HG02885 (cell line): ENCODE measurements around the gene SEBOX.

Source experiments
- ATAC-seq: cut with Tn5 transposase; IDR thresholded peaks from one replicate; pipeline ENCODE4 v1.9.1; 2021; ENCODE audit warnings: mild to moderate bottlenecking; ENCODE audit not compliant: unreplicated experiment, poor library complexity

The SEBOX gene, protein sequence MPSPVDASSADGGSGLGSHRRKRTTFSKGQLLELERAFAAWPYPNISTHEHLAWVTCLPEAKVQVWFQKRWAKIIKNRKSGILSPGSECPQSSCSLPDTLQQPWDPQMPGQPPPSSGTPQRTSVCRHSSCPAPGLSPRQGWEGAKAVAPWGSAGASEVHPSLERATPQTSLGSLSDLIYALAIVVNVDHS

GRCh38 chr17:28364665-28365363 is at the start of gene SEBOX:
SEBOX (minus strand) TSS chr17:28365199; CDS start chr17:28365151, 48 bp downstream.
- ATAC-seq = no peak

DNA sequence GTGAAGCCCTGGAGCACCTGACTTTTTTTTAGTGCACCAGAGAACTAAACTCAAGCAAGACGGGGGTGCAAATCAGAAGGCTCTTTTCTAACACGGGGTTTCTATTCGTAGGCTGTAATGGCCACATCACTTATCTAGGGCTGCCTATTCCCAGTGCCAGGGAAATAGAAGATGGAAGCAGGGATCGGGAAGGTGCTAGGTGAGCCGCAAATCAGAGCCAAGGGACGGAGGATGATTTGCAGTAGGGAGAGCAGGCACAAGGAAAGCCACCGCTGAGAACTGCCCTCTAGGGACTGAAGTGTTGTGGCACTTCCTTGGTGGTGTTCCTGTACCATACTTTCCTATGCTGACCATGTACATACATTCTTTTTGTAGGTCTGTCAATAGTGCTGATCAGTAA is 48.8 kb upstream of the SEBOX start:
- no peak for ATAC-seq

GRCh38 chr17:28412099-28412498 is 47.1 kb upstream of the SEBOX start:
- ATAC-seq = no peak

- no peak for ATAC-seq
Measured at GRCh38 chr17:28407974-28408306, 42.9 kb upstream of the SEBOX start.

DNA sequence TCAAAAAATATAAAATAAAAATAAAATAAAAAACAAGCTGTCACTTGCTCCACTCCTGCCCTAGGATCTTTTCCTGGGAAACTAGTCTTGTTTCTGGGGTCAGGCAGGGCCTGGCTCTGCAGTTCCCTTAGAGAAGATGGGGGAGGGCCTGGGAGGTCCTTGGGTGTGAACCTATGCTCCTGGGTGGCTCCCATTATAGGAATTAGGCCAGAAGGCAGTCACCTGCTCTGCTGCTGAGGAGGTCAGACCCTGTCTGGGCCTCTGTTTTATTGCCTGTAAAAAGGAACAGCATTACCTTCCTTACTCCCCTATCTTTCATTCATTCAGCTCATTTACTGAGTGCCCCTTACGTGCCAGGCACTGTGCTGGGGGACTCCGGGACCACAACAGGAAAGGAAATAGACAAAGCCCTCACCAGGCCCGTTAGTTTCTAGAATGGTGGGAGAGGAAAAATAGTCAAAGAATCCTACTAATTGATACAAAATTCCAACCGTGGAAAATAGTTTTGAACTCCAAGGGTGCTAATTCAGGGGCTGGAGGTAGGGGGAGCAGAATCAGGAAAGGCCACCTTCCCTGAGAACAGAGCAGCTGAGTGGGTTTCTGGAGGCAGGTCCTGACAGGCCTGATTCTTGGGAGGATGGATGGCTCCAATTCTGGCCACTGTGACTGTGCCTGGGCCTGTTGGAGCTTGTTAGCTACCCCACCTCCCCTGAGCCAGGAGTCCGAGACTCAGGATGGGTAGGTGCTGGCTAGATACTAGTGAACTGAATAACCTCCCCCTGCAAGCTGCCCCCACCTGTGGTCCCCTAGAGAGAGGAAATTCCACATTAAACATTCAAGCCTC is 42.4 kb upstream of the SEBOX start:
- no peak for ATAC-seq

DNA sequence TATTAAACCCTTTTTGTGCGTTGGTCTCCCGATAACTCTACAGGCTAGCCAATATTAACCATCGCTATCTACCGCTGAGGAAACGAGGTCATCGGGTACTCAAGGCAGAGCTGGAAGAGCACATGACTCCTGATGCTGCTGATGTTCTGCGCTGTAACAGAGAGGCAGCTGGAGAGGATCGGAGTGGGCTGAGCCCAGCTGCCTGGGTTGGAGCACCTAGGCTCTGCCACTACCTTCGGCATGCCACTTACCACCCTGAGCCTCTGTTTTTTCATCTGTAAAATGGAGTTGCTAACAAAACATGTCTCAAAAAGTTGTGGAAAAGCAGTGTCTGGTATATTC is 41.4 kb upstream of the SEBOX start:
- peak; percentile 11 for ATAC-seq

DNA sequence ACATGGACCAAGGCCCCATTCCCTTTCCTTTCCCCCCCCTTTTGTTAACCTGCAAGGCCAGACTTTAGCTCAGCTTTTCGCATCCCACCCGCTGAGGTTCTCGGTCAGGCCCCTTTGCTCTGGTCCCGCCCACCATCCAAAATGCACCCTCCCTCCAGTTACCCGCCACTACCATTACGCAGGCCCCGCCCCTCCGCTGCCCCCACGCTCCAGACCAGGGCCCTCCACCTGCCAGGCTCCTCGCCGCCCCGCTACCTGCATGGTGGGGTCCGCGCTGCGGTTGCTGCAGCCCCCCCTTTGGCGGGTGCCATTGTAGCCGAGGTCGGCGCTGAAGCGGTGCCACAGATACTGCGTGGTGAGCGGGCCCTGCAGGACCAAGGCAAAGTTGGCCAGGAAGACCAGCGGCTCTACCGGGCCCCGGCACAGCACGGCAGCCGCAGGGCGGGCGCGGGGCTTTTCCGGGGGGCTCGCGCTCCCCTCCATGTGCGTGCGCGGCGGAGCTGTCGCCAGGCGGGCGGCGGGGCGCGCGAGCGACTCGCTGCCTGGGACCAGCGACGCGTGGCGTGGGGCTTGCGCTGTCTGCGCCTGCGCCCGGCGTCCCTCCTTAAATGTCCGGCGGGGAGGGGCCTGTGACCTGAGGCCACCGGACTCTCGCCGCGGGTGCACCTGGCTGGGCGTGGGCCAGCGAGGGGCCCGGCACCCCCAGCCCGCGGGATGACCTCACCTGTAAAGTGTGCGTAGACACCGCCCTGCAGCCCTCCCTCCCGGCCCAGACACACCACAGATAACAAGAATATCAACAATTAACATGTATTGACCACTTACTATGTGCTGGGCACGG is 40.9 kb upstream of the SEBOX start, which contains the start of gene SLC46A1:
Gene SLC46A1, minus strand, starts transcription at position 581 of the 841 bp plus-strand sequence. Its CDS starts 98 bp downstream, at position 483.
- peak; percentile 80 for ATAC-seq

DNA sequence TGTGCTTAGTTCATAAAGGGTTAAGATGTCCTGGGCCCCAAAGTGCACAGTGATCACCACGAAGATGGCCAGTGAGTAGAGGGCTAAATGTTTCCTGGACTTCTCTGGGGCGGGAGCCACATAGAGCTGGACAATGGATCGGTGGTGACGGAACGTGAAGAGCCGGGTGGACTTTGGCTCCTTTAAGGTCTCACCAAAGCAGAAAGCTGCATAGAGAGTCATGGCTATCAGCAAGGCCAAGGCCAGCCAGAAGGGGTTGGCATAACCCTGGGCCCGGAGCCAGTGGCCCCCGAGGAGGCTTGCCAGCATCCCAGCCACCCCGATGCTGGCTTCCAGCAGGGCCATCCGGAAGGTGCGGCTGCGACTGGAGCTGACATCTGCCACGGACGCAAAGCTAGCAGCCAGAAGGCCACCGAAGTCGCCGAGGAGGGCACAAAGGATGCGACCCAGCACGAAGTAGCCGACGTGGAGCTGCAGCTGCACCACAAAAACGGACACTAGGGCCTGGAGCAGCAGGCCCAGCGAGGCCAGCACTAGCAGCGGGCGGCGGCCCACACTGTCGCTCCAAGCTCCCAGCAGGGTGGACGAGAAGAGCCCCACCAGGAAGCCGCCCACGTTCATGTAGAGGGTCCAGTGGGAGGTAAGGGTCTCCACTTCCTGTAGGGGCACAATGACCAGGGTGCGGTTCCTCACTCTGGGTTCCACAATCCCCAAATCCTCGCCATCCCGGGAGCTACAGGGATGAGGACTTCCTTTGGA is 40.0 kb upstream of the SEBOX start:
- no peak for ATAC-seq

DNA sequence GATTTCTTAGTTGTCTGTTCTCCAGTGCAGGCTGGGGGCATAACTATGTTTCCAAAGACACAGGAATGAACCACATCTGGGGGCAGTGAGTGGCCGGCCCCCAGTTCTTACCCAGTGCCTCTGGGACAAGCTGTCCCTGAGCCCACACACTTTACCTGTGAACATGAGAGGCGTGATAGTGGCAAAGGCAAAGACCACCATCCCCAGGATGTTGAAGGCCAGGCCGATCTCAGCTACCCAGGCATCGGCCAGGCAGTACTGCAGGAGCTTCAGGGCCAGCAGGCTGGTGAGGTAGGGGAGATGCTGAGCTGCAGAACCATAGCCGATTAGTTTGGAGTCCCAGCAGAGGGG is 39.4 kb upstream of the SEBOX start:
- no peak for ATAC-seq

GRCh38 chr17:28404007-28404406 is 39.0 kb upstream of the SEBOX start:
- no peak for ATAC-seq

DNA sequence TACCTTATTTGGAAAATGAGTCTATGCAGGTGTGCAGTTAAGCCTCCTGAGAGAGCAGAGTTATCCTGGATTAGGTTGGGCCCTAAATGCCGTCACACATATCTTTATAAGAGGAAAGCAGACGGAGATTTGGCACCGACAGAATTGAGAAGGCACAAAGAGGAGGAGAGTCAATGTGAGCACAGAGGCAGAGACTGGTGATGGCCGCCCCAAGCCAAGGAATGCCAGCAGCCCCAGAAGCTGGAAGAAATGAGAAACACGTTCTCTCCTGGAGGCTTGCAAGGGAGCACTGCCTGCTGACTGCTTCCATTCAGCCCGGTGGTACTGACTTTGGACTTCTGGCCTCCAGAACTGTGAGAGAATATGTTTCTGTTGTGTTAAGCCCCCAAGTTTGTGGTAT is 37.8 kb upstream of the SEBOX start:
- no peak for ATAC-seq

DNA sequence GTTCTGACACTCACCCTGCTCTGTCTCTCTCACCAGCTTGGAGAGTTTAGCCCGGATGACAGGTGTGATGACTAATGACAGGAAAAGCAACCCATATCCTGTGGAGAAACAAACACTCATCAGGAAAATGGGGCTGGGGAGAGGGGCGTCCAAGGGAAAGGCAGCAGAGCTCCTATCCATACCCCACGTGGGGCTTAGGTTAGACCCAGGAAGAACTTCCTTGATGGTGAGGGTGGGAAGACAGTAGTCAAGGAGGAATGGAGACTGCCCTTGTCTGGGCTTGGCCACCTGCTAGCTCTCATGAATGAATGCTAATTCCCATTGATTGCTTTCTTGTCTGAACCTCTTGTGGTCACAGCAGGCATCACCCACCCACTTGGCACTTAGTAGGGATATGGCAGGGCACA is 37.2 kb upstream of the SEBOX start:
- no peak for ATAC-seq

DNA sequence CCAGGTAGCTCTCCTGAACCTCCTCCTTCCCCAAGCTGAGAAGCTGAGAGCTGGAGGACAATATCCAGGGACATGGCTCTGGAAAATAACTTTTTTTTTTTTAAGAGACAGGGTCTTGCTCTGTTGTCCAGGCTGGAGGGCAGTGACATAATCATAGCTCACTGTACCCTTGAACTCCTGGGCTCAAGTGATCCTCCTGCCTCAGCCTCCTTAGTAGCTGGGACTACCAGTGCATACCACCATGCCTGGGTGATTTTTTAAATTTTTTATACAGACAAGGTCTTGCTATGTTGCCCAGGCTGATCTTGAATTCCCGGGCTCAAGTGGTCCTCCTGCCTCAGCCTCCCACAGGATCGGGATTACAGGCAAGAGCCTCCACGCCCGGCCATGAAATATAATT is 34.8 kb upstream of the SEBOX start:
- ATAC-seq = no peak

DNA sequence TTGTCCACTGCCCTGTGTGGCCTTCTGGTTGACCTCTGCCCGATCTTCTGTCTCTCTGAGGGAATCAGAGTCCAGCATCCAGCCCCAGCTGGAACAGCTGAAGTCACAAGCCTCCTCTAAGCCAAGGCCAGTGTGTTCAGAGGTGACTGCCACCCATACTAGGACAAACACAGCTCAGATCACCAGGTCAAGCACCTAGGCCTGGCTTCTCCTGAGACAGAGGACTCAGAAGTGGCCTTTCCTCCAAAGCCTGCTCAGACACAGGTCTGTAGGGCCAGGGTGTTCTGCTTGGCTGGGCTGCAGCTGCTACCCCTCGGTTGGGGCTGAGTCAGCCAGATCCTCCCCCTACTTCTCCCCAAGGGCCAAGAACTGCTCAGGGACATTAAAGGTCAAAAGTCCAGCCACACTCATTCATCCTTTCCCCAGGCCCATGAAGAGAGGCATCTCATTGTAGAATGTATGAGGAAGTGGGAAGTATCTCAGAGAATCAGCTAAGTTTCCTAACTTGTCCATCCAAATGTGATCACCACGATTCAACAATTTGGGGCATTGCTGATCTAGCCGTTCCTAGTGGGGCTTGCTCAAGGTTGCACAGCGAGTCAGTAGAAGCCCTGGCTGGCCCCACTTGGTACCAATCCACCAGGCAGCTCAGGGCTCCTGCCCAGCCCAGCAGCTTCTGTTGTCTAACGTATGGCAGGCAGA is 33.4 kb upstream of the SEBOX start:
- ATAC-seq = no peak

DNA sequence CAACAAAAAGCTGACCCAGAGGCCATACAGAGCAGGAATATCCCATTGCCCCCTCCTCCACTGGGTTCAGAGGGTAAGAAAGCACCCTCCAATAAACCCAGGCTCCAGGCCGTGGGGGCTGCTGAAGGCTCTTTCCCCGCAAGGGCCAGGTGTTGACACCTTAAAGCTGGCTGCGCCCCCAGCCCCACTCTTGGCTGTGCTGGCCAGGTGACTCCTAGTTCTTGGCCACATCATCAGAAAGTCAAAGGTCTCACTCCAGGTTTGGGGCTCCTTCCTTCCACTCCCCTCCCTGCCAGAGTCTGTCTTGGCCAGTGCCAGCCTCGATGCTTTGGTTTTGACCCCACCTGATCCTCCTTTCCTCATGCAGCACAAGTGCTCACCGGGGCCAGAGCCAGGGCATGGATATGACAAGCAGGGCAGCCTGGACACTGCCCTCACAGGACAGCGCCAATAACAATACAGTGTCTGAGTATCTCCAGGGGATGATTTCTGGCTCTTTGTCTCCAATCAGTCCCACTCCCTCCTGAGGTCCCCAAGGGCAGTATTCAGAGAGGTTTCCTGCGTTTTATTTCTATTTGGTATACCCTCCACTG is 32.8 kb upstream of the SEBOX start:
- no peak for ATAC-seq

- ATAC-seq = no peak
Measured at GRCh38 chr17:28397275-28397674, 32.3 kb upstream of the SEBOX start.

GRCh38 chr17:28396635-28397239 is 31.7 kb upstream of the SEBOX start:
- ATAC-seq = no peak

DNA sequence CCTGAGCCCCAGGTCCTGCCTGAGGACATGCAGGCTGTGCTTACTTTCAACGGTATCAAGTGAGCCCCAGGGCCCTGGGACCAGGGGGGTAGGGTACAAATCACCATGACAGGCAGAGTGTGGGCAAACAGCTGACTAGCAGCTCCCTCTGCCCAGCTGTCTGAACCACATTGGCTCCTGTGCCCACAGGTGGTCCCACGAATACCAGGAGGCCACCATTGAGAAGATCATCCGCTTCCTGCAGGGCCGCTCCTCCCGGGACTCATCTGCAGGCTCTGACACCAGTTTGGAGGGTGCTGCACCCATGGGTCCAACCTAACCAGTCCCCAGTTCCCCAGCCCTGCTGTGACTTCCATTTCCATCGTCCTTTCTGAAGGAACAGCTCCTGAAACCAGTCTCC is 31.0 kb upstream of the SEBOX start:
- ATAC-seq = no peak

DNA sequence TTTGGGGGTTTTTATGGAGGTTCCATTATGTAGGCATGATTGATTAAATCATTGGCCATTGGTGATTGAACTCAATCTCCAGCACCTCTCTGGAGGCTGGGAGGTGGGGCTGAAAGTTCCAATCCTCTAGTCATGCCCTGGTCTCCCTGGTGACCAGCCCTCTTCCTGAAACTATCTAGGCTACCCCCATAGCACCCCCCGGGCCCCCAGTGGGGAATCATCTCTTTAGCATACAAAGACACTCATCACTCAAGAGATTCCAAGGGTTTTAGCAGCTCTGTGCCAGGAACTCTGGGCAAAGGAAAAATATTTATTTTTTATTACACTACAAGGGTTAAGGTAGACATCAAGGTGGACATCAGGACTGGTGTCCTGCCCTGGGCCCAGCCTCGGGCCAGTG is 30.4 kb upstream of the SEBOX start:
- ATAC-seq = no peak
